Kidney (tissue), 14 donors: Measurements from ENCODE around the gene USP5. TPM values are rescaled to one million over a fixed set of nuclear protein-coding genes. Genes with fewer than 3 reads are reported as not detected.
"Not testable (repeated sequence)": the region's sequence is repeated elsewhere in the genome, so short reads cannot be mapped to it uniquely, and the experiment has no call there.

Experiments
- DNase-seq, 5 donors: peaks; one replicate each; pipeline ENCODE4 v3.0.0-alpha.2; 2013 to 2020
- FAIRE-seq: peaks from 2 replicates; lab custom pipeline; 2012; peaks lifted over from hg19 to GRCh38; lab: Jason Lieb, UNC
- H3K27ac ChIP-seq, 2 donors: one replicate each; pipeline ENCODE4 v1.7.0; 2013; ENCODE audit warnings: low read depth in 2 of 2, low read length in 2 of 2, inconsistent platforms in 1 of 2
- H3K27me3 ChIP-seq: one replicate; pipeline ENCODE4 v1.7.1; 2013; ENCODE audit warnings: low read length, inconsistent platforms; ENCODE audit not compliant: control insufficient read depth, insufficient read depth
- H3K36me3 ChIP-seq, 3 donors: one replicate each; pipeline versions ENCODE4 v1.7.0 to v1.7.1; 2013; ENCODE audit warnings: low read length in 3 of 3, control low read depth in 1 of 3, inconsistent platforms in 1 of 3; ENCODE audit not compliant: insufficient read depth in 3 of 3, control insufficient read depth in 2 of 3
- H3K4me1 ChIP-seq, 3 donors: one replicate each; pipeline versions ENCODE4 v1.7.0 to v1.7.1; 2013; ENCODE audit warnings: low read length in 3 of 3, inconsistent platforms in 1 of 3, low read depth in 1 of 3; ENCODE audit not compliant: control insufficient read depth in 2 of 3, insufficient read depth in 2 of 3
- H3K4me3 ChIP-seq, 3 donors: one replicate each; pipeline versions ENCODE4 v1.7.0 to v1.8.1; 2013; ENCODE audit warnings: low read length in 3 of 3, control low read depth in 1 of 3, inconsistent platforms in 1 of 3
- H3K9ac ChIP-seq, 3 donors: one replicate each; pipeline versions ENCODE4 v1.7.0 to v1.7.1; 2013; ENCODE audit warnings: low read length in 3 of 3, control low read depth in 1 of 3, inconsistent platforms in 1 of 3
- H3K9me3 ChIP-seq, 3 donors: one replicate each; pipeline versions ENCODE4 v1.7.0 to v1.7.1; 2013; ENCODE audit warnings: low read length in 3 of 3, control low read depth in 1 of 3, inconsistent platforms in 1 of 3; ENCODE audit not compliant: control insufficient read depth in 2 of 3, insufficient read depth in 1 of 3
- CTCF ChIP-seq: IDR thresholded peaks from 3 replicates; pipeline ENCODE4 v1.5.1; 2012; ENCODE audit warnings: mild to moderate bottlenecking, moderate library complexity, borderline replicate concordance; ENCODE audit not compliant: insufficient read depth; ENCODE audit errors: extremely low read depth
- intact Hi-C: fragments of 100-400 bp; cut with DNase I; formaldehyde crosslinking; loops from one replicate; pipeline ENCODE4 v1.11.1; 2022
- polyA plus RNA-seq: library from polyadenylated mRNA; stranded (reverse); fragments of 350-450 nt; fragmentation: Illumina TruSeq; extraction: RNeasy Lipid Tissue Mini Kit (QIAGEN cat#74804); gene quantifications from one replicate; pipeline ENCODE4 v1.2.3, GENCODE V29; 2014; ENCODE audit warnings: low read depth, low replicate concordance; ENCODE audit not compliant: insufficient read depth
- total RNA-seq: library from RNA; stranded (reverse); fragmentation: NEBNext Ultra II Directional; extraction: Animal tissue kit (Norgen Biotek cat#: 25700); gene quantifications from one replicate; pipeline ENCODE4 v1.2.1, GENCODE V29; 2021
- donor health status: control.
- donor health status: control.
- donor health status: control.
- donor health status: control.
- donor health status: control.
- donor health status: DM: yes; HTN: yes; CAD: no.
- donor health status: Normal renal cell carcinoma (clear cell type).

The USP5 gene
- total and polyA plus RNA-seq, 2 donors from 2014 or later, result 52.3 to 75.5 TPM

DNA sequence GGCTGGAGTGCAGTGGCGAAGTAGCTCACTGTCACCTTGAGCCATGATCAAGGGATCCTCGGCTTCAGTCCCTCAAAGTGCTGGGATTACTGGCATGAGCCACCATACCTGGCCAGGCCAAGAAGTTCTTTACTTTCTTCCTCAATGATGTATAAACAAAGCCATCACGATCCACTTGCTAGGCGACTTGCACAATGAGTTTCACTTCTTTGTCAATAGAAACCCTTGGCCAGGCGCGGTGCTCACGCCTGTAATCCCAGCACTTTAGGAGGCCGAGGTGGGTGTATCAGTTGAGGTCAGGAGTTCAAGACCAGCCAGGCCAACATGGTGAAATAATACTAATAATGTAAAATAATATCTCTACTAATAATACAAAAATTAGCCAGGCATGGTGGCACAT, 35.5 kb downstream of the USP5 start:
- no peak for TF ChIP-seq CTCF
- H3K4me1 ChIP-seq, result peaks cover 4 to 6% (median 5%) of the 10 kb centered on the region in 3 donors
- no peaks in the 10 kb centered on the region for H3K9me3 ChIP-seq
- peaks cover 0 to 8% (median 0%) of the 10 kb centered on the region in 3 donors for H3K36me3 ChIP-seq
- H3K27ac ChIP-seq, result no peak overlapping the region
- FAIRE-seq (no peak), DNase-seq (peak in 2 of 5 donors; percentile 33 to 34)
- intact Hi-C loops, result no loop called here
- H3K27me3 ChIP-seq, result no peaks in the 10 kb centered on the region
- no peak overlapping the region for H3K4me3 ChIP-seq
- H3K9ac ChIP-seq, result no peak overlapping the region

GRCh38 chr12:6888360-6888759, 36.4 kb downstream of the USP5 start:
- intact Hi-C loops, result no loop called here
- H3K27ac ChIP-seq, result no peak overlapping the region
- TF ChIP-seq CTCF, result no peak
- H3K4me3 ChIP-seq, result no peak overlapping the region
- no peak for FAIRE-seq
- H3K9me3 ChIP-seq, result no peaks in the 10 kb centered on the region
- H3K27me3 ChIP-seq, result no peaks in the 10 kb centered on the region
- H3K9ac ChIP-seq, result no peak overlapping the region
- DNase-seq, result no peak
- H3K4me1 ChIP-seq, result peaks cover 4 to 6% (median 5%) of the 10 kb centered on the region in 3 donors
- H3K36me3 ChIP-seq, result peaks cover 0 to 8% (median 0%) of the 10 kb centered on the region in 3 donors

DNA sequence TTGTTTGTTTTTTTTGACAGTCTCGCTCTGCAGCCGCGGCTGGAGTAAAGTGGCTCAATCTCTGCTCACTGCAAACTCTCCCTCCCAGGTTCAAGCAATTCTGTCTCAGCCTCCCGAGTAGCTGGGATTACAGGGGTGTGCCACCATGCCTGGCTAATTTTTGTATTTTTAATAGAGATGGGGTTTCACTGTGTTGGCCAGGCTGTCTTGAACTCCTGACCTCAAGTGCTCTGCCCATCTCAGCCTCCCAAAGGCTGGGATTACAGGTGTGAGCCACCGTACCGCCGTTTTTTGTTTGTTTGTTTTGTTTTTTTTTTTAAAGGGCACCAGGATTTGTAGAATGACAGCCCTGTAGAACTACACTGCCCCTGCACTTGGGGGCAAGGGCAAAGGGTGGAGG, 36.8 kb downstream of the USP5 start:
- peak in 1 of 5 donors; percentile 8 for DNase-seq

GRCh38 chr12:6889775-6890573, 38.0 kb downstream of the USP5 start:
- H3K9me3 ChIP-seq, H3K27me3 ChIP-seq, H3K36me3 ChIP-seq, FAIRE-seq, H3K4me1 ChIP-seq, intact Hi-C loops: not testable (repeated sequence)
- Histone ChIP-seq H3K4me3 (peak overlapping the region in 2 of 3 donors; percentile 76 to 96), H3K9ac (peak overlapping the region in 2 of 3 donors; percentile 79 to 88), H3K27ac (peak overlapping the region; percentile 93 to 96)
- peak in 2 of 5 donors; percentile 45 to 47 for DNase-seq

More for the DNA sequence above, 36.8 kb downstream of the USP5 start:
- H3K36me3 ChIP-seq, H3K9ac ChIP-seq, H3K4me3 ChIP-seq, H3K9me3 ChIP-seq, H3K4me1 ChIP-seq, intact Hi-C loops, H3K27ac ChIP-seq, H3K27me3 ChIP-seq, FAIRE-seq: not testable (repeated sequence)
